Suprapubic skin (tissue), 4 donors: ENCODE results near the gene COG5. TPM values are rescaled to one million over a fixed set of nuclear protein-coding genes. Genes with fewer than 3 reads are reported as not detected.

ENCODE experiments used
- DNase-seq, 2 donors: peaks; one replicate each; pipeline ENCODE4 v3.0.0-alpha.2; 2019; ENCODE audit warnings: low spot score in 2 of 2
- H3K27ac ChIP-seq: fragments of 200-600 bp; sonication (generic); one replicate; pipeline ENCODE4 v1.5.1; 2019
- H3K27me3 ChIP-seq: fragments of 200-600 bp; sonication (generic); one replicate; pipeline ENCODE4 v1.5.1; 2019
- H3K36me3 ChIP-seq: fragments of 200-600 bp; sonication (generic); one replicate; pipeline ENCODE4 v1.5.1; 2019
- H3K4me1 ChIP-seq: fragments of 200-600 bp; sonication (generic); one replicate; pipeline ENCODE4 v1.5.1; 2019
- H3K4me3 ChIP-seq: fragments of 200-600 bp; sonication (generic); one replicate; pipeline ENCODE4 v1.5.1; 2019; ENCODE audit warnings: mild to moderate bottlenecking
- H3K9me3 ChIP-seq: fragments of 200-600 bp; sonication (generic); one replicate; pipeline ENCODE4 v1.5.1; 2019
- CTCF ChIP-seq, 2 donors: fragments of 200-600 bp in 1 of 2; fragments of 450-650 bp in 1 of 2; sonication (generic) in 1 of 2; IDR thresholded peaks; one replicate each; pipeline ENCODE4 v1.5.1; 2016 to 2019; ENCODE audit warnings: antibody characterized with exemption in 2 of 2, mild to moderate bottlenecking in 1 of 2, moderate library complexity in 1 of 2
- EP300 ChIP-seq: sonication (generic); formaldehyde crosslinking; IDR thresholded peaks from one replicate; pipeline ENCODE4 v1.6.1; 2017; ENCODE audit warnings: antibody characterized with exemption
- POLR2A ChIP-seq, 2 donors: fragments of 450-650 bp; IDR thresholded peaks; one replicate each; pipeline ENCODE4 v1.6.1; 2017; ENCODE audit warnings: antibody characterized with exemption in 2 of 2, mild to moderate bottlenecking in 2 of 2, moderate library complexity in 2 of 2
- POLR2AphosphoS5 ChIP-seq, 3 donors: sonication (generic); formaldehyde crosslinking; IDR thresholded peaks; one replicate each; pipeline ENCODE4 v1.6.1; 2017; ENCODE audit warnings: antibody characterized with exemption in 3 of 3
- WGBS: methylation state at CpG from one replicate; pipeline ENCODE4 v1.1.5; 2018; 5-methylcytosine and 5-hydroxymethylcytosine counted together
- total RNA-seq, 4 donors: library from RNA; depleted of rRNA; stranded (reverse); fragments of >200 nt; gene quantifications; one replicate each; pipeline ENCODE4 v1.1.0, GENCODE V29; 2016

The COG5 gene
- total RNA-seq, 4 donors from 2014 or later, result 31.1 to 60.1 (median 53.7) TPM

- no peak for DNase-seq
- no peak overlapping the region for H3K4me3 ChIP-seq
- H3K27ac ChIP-seq, result no peak overlapping the region
- TF ChIP-seq POLR2AphosphoS5 (IDR thresholded peaks at IDR 0.05) (no peak), POLR2A (IDR thresholded peaks at IDR 0.05) (no peak), CTCF (IDR thresholded peaks at IDR 0.05) (no peak), EP300 (no peak)
- no peaks in the 10 kb centered on the region for H3K9me3 ChIP-seq
- 69% methylated on average over 4 of the region's 4 CpGs for WGBS
- H3K27me3 ChIP-seq, result no peaks in the 10 kb centered on the region
- H3K36me3 ChIP-seq, result peaks cover 29% of the 10 kb centered on the region
- H3K4me1 ChIP-seq, result peaks cover 3% of the 10 kb centered on the region
Observed at GRCh38 chr7:107594961-107595737, 31.4 kb upstream of the COG5 start.

GRCh38 chr7:107593025-107593410 lies 29.3 kb upstream of the COG5 start:
- peaks cover 3% of the 10 kb centered on the region for H3K4me1 ChIP-seq
- H3K27me3 ChIP-seq, result no peaks in the 10 kb centered on the region
- H3K9me3 ChIP-seq, result no peaks in the 10 kb centered on the region
- H3K36me3 ChIP-seq, result peaks cover 30% of the 10 kb centered on the region
- 94% methylated on average over 1 of the region's 1 CpG for WGBS
- no peak for TF ChIP-seq EP300
- TF ChIP-seq CTCF (IDR thresholded peaks at IDR 0.05), result no peak
- no peak overlapping the region for H3K4me3 ChIP-seq
- DNase-seq, result no peak
- H3K27ac ChIP-seq, result no peak overlapping the region

- 87% methylated on average over 5 of the region's 5 CpGs for WGBS
- H3K27me3 ChIP-seq, result no peaks in the 10 kb centered on the region
- no peaks in the 10 kb centered on the region for H3K9me3 ChIP-seq
- no peak overlapping the region for H3K27ac ChIP-seq
- no peak for DNase-seq
- no peak for TF ChIP-seq EP300
- TF ChIP-seq POLR2A (IDR thresholded peaks at IDR 0.05), result no peak
- TF ChIP-seq POLR2AphosphoS5 (IDR thresholded peaks at IDR 0.05), result no peak
- TF ChIP-seq CTCF (IDR thresholded peaks at IDR 0.05), result no peak
- peaks cover 25% of the 10 kb centered on the region for H3K36me3 ChIP-seq
- peaks cover 3% of the 10 kb centered on the region for H3K4me1 ChIP-seq
- no peak overlapping the region for H3K4me3 ChIP-seq
Observed at GRCh38 chr7:107592361-107593024, 28.8 kb upstream of the COG5 start.

GRCh38 chr7:107591421-107591820 lies 27.7 kb upstream of the COG5 start:
- 75% methylated on average over 3 of the region's 3 CpGs for WGBS
- peaks cover under 1% of the 10 kb centered on the region for H3K4me1 ChIP-seq
- no peak overlapping the region for H3K4me3 ChIP-seq
- peaks cover 20% of the 10 kb centered on the region for H3K36me3 ChIP-seq
- no peak for DNase-seq
- TF ChIP-seq POLR2AphosphoS5 (IDR thresholded peaks at IDR 0.05) (no peak), POLR2A (IDR thresholded peaks at IDR 0.05) (no peak), CTCF (IDR thresholded peaks at IDR 0.05) (no peak), EP300 (no peak)
- no peak overlapping the region for H3K27ac ChIP-seq
- no peaks in the 10 kb centered on the region for H3K27me3 ChIP-seq
- H3K9me3 ChIP-seq, result no peaks in the 10 kb centered on the region

GRCh38 chr7:107588529-107589130 lies 24.9 kb upstream of the COG5 start:
- Histone ChIP-seq H3K4me1 (no peaks in the 10 kb centered on the region), H3K27me3 (no peaks in the 10 kb centered on the region), H3K27ac (no peak overlapping the region), H3K9me3 (no peaks in the 10 kb centered on the region), H3K36me3 (peaks cover 17% of the 10 kb centered on the region), H3K4me3 (no peak overlapping the region)
- TF ChIP-seq CTCF (IDR thresholded peaks at IDR 0.05) (no peak), POLR2AphosphoS5 (IDR thresholded peaks at IDR 0.05) (no peak), POLR2A (IDR thresholded peaks at IDR 0.05) (no peak), EP300 (no peak)
- DNase-seq, result no peak
- WGBS, result 95% methylated on average over 5 of the region's 5 CpGs
